Left hindlimb (tissue), 1 donor: Measurements from ENCODE around the gene DUOXA2.
A peak's percentile ranks its signal among the peaks of the same experiment; 100 is the strongest.

ENCODE experiments used
- DNase-seq: peaks from one replicate; pipeline ENCODE4 v3.0.0-alpha.2; 2018

Gene DUOXA2

DNA sequence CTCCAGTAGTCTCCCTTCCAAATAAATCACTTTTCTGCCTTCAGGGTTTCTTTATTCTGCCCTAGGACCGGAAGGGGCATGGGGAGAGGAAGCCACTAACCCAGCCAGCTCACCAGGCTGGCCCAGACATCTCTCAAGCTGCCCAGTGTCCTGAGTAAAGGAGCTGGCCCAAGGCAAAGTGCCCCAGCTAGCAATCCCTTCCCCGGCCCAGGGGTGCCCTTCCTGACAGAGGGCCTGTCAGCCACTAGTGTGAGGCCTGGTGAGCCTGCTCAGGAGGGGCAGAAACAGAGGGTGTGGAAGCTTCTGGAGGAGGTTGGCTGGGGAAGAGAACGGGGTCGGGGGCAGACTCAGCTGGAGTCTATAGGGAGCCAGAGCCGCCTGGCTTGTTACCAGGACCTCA, 51.4 kb downstream of the DUOXA2 start:
- no peak for DNase-seq

GRCh38 chr15:45166834-45167630, 52.9 kb downstream of the DUOXA2 start:
- DNase-seq, result peak; percentile 89

- peak; percentile 32 for DNase-seq
These were observed 53.6 kb downstream of the DUOXA2 start for GRCh38 chr15:45167631-45168205.
